AG04450 (cell line): ENCODE results near the gene ZNF236. TPM values are rescaled to one million over a fixed set of nuclear protein-coding genes. Genes with fewer than 3 reads are reported as not detected.

Experiments used
- CTCF ChIA-PET: fragments of 300-600, 350-600 bp; formaldehyde crosslinking; extraction: SDS; loops from one replicate; lab custom pipeline; 2022; ENCODE audit warnings: antibody characterized with exemption, inconsistent platforms; lab: Charles Lee
- POLR2A ChIA-PET: fragments of 350-600 bp; formaldehyde crosslinking; extraction: SDS; loops from one replicate; lab custom pipeline; 2021; ENCODE audit warnings: antibody characterized with exemption, inconsistent platforms; lab: Yijun Ruan, JAX
- DNase-seq: peaks from one replicate; pipeline ENCODE4 v3.0.0-alpha.2; 2011; ENCODE audit warnings: low read depth, low spot score
- H3K27ac ChIP-seq: one replicate; pipeline ENCODE4 v1.5.1; 2012; ENCODE audit warnings: low read depth, low read length, control low read depth
- H3K27me3 ChIP-seq: one replicate; pipeline ENCODE4 v1.6.0; 2012; ENCODE audit warnings: low read length; ENCODE audit not compliant: control insufficient read depth, insufficient read depth
- H3K4me3 ChIP-seq: 2 replicates; pipeline ENCODE4 v1.5.1; 2011; ENCODE audit warnings: mild to moderate bottlenecking, low read depth, low read length, control low read depth
- H3K9me3 ChIP-seq: 2 replicates; pipeline ENCODE4 v1.5.1; 2012; ENCODE audit warnings: low read length; ENCODE audit not compliant: control insufficient read depth, insufficient read depth
- polyA plus RNA-seq: library from polyadenylated mRNA; depleted of rRNA; stranded (reverse); fragments of >200 nt; gene quantifications from 2 replicates; pipeline ENCODE4 v1.2.3, GENCODE V29; 2011
- TF ChIP-seq, protein P1 (sequence below): IDR thresholded peaks from 2 replicates; pipeline ENCODE4 v1.5.1; 2011; ENCODE audit warnings: low read depth, low read length, control low read depth, inconsistent platforms

ZNF236 gene
- polyA plus RNA-seq, 1 experiment: 5.3 TPM

DNA sequence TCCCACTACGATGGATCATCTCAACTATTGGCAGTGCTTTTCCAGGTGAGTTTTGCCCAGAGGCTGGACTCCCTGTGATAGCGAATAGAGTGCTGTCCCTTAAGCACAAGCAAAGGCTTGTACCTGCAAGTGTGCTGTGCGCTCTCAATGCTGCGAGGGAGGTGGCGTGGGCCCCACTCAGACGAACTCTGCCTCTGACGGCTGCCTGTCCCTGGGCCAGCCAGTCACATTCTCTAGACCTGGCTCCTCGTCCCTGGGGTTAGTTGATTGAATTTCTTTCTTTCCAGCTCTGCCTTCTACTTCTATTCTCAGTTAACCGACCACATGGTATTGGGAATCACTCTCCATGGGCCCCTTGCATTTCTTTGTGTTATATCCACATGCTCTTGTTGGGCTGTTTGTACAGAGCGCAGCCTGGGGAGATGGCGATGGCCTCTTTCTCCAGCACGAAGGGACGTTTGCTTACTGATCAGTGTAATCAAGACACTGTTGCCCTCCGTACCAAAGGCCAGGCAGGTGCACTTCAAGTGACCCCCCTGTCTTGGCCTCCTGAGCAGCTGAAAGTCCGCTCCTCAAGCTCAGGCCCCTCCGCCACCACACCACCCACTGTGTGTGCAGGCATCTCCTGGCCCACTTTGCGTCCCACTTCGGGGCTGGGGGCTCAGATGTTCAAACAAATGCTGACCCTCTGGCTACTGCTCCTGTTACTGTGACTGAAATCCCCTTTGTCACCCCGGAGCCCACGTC, 151.3 kb downstream of the ZNF236 start:
- H3K9me3 ChIP-seq: no peaks in the 10 kb centered on the region
- no peak overlapping the region for H3K4me3 ChIP-seq
- no peak for DNase-seq
- no peak overlapping the region for H3K27ac ChIP-seq
- no peaks in the 10 kb centered on the region for H3K27me3 ChIP-seq
- TF ChIP-seq, protein P1, sequence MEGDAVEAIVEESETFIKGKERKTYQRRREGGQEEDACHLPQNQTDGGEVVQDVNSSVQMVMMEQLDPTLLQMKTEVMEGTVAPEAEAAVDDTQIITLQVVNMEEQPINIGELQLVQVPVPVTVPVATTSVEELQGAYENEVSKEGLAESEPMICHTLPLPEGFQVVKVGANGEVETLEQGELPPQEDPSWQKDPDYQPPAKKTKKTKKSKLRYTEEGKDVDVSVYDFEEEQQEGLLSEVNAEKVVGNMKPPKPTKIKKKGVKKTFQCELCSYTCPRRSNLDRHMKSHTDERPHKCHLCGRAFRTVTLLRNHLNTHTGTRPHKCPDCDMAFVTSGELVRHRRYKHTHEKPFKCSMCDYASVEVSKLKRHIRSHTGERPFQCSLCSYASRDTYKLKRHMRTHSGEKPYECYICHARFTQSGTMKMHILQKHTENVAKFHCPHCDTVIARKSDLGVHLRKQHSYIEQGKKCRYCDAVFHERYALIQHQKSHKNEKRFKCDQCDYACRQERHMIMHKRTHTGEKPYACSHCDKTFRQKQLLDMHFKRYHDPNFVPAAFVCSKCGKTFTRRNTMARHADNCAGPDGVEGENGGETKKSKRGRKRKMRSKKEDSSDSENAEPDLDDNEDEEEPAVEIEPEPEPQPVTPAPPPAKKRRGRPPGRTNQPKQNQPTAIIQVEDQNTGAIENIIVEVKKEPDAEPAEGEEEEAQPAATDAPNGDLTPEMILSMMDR: no peak
- ChIA-PET POLR2A (no interaction called here), CTCF (interaction anchor here (0.6 to 1.2 kb wide), 2 partner anchors 10 to 12 kb away, joined by 3 to 6 read pairs; no protein-coding TSS in a partner anchor)

DNA sequence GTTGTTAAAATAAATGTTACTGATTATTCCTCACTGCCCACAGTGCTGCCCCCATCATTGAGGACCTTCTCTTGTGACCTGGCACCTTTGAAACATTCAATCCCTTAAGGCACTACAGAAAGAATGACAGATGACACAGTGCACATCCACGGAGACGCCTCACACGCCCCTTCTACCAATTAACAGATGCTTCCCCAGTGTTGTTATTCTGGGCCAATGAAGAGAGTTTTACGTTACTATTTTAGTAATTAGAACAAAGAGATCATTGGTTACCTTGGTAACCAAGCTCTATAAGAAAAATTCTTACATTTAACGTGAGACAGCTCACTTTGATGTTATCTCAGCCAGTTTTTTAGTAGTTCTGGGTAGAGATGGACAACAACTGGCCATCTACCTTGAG, 152.0 kb downstream of the ZNF236 start:
- Histone ChIP-seq H3K9me3 (no peaks in the 10 kb centered on the region; the same call in 1 of the 2 replicates), H3K27me3 (no peaks in the 10 kb centered on the region), H3K4me3 (no peak overlapping the region), H3K27ac (no peak overlapping the region)
- ChIA-PET CTCF (interaction anchor here (0.6 to 1.2 kb wide), 2 partner anchors 9 to 11 kb away, joined by 3 to 6 read pairs; no protein-coding TSS in a partner anchor), POLR2A (no interaction called here)
- TF ChIP-seq, protein P1: no peak
- no peak for DNase-seq

DNA sequence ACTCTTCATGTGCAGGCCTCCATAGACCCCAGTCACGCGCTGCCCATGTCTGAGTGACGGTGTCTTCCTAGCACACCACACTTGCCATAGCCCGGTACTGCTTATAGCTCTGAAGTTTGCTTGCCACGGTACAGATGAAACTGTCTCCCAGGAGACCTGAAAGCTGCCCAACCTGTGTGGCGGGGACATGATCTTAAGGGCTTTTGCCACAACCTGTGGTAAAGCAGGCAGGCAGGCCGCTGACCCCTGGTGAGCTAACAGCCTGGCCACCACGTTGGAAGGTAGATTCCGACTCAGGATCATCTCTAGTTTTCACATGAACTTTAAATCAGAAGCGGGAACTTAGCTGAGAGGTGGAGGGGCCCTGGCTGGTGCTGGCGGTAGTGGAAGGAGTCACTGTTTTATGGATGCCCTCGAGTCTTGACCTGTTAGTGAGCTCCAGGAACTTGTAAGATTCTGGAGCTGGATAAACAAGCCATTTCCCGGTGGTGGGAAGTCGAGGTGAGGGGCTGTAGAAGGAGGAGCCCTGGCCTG, 153.3 kb downstream of the ZNF236 start:
- H3K9me3 ChIP-seq: no peaks in the 10 kb centered on the region; the same call in 1 of the 2 replicates
- H3K27me3 ChIP-seq: no peaks in the 10 kb centered on the region
- DNase-seq: no peak
- ChIA-PET CTCF (interaction anchor here (0.6 to 1.2 kb wide), 3 partner anchors 11 to 172 kb away, joined by 3 to 6 read pairs (median 3); no protein-coding TSS in a partner anchor), POLR2A (interaction anchor here (0.7 kb wide), 1 partner anchor 1050 kb away, joined by 4 read pairs; no protein-coding TSS in a partner anchor)
- TF ChIP-seq, protein P1: no peak
- H3K27ac ChIP-seq: no peak overlapping the region
- no peak overlapping the region for H3K4me3 ChIP-seq

DNA sequence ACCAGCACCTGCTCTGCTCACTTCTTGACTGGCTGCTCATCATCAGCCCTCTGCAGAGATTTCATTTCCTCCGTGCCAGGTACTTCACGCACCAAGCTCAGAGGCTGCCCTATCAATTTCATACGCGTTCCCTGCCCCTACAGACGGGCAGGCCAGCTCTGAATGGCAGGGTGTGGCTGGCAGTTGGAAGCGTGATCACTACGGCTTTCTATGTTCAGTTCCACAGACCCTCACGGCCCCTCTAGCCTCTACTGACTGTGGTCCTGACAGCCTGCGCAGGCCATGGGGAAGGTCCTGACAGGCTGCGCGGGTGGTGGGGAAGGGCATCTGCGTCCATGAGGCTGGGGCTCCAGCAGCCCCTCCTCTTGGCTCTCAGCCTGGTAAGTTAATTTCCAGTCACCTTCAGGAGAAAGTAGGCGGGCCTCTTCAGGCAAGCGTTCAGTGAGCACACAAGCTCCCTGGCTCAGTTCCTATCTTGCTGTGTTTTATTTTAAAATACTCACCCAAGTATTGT, 154.8 kb downstream of the ZNF236 start:
- TF ChIP-seq, protein P1: no peak
- Histone ChIP-seq H3K27me3 (no peaks in the 10 kb centered on the region), H3K4me3 (no peak overlapping the region), H3K9me3 (no peaks in the 10 kb centered on the region; the same call in 1 of the 2 replicates), H3K27ac (no peak overlapping the region)
- ChIA-PET CTCF (interaction anchor here (1.3 kb wide), 1 partner anchor 23 kb away, joined by 4 read pairs; no protein-coding TSS in a partner anchor), POLR2A (no interaction called here)
- DNase-seq: no peak
